Measurements from ENCODE around the gene RAI14.
"Not testable (repeated sequence)": the region's sequence is repeated elsewhere in the genome, so short reads cannot be mapped to it uniquely, and the experiment has no call there.

Gene RAI14

DNA sequence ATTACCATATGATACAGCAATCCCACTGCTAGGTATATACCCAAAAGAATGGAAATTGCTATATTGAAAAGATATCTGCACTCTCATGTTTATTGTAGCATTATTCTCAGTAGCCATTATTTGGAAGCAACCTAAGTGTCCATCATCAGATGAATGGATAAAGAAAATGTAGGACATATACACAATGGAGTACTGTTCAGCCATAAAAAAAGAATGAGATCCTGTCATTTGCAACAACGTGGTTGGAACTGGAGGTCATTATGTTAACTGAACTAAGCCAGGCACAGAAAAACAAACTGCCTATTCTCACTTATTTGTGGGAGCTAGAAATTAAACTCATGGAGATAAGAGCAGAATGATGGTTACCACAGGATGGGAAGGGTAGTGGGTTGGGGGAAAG, 119.8 kb downstream of the RAI14 start:
- no peak for DNase-seq

DNA sequence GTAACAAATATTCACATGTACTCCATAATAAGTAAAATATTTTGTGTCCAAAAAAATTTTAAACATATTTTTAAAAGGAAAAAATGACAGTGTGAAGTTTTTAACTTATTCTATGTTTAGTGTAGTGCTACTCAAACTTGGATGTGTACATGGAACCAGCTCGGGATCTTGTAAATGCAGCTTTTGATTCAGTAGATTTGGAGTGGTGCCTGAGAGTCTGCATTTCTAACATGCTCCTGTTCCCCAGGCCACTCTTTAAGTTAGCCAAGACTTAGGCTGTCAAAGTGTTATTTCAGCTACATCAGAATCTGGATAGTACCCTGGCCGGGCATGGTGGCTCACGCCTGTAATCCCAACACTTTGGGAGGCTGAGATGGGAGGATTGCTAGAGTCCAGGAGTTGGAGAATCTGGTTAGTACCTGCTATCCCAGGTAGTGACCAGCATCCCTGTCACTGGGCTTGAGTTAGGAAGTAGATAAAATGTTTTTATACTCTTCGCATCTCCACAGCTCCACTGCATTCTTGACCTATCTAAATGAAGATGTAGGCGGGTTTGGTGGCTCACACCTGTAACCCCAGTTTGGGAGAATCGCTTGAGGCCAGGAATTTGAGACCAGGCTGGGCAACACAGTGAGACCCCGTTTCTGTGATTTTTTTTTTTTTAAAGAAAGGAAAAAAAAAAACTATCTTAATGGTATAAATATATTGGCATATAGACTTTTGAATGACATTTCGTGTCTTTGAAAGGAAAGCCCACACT, 122.1 kb downstream of the RAI14 start:
- no peak for DNase-seq

- DNase-seq = not testable (repeated sequence)
Observed at GRCh38 chr5:34783892-34784291, 127.8 kb downstream of the RAI14 start.

DNA sequence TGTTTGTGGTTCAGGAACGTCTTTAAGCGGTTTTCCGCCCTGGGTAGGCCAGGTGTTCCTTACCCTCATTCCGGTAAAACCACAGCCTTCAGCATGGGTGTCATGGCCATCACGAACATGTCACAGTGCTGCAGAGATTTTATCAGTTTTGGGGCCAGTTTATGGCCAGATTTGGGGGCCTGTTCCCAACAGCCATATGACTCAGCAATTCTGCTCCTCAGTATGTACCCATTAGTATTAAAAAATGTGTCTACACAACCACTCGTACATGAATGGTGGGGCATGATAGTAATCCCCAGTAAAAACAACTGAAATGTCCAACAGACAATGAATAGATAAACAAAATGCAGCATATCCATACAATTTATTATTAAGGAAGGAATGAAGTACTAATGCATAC, 130.9 kb downstream of the RAI14 start:
- no peak for DNase-seq

GRCh38 chr5:34789021-34789531, 132.9 kb downstream of the RAI14 start:
- DNase-seq = peak; percentile 21

GRCh38 chr5:34789639-34790038, 133.5 kb downstream of the RAI14 start:
- no peak for DNase-seq

DNA sequence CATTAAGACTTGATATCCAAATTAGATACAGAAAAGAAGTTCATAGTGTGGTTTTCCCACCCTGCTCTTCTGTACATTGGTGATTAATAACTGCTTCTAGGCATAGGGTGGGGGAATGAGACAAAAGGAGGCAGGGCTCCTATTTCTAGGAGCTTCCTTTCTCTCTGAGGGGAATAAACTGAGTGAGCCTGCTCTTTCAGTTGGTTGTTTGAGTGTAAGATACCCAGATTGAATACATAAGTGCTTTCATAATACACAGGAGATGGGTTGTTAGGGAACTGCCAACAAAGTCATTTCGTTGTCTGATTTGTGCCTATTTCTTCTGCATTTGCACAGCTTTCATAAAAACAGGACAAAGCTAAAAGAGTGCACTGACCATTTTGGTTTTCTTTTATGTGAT, 133.9 kb downstream of the RAI14 start:
- DNase-seq = no peak

DNA sequence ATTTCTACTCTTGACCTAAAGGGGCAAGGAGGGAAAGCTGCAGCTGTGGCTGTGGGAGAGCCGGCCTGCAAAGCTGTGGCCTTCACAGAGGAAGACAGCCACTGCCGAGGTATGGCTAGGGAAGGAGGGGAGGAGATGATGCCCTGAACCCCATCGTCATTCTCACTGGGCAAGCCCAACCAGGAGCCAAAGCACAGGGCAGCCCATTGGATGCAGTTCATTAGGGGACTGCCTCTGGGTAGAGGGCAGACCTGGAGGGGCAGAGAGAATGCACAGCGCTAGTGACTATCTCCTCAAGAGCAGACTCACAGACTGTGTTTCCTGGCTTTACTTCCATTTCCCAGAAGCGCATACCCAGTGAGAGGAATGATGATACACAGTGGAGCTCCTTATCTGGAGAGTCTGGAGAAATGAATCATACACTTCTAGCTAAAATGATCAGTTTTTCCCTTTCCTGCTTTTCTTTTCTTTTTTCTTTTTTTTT, 135.7 kb downstream of the RAI14 start:
- DNase-seq = no peak

DNA sequence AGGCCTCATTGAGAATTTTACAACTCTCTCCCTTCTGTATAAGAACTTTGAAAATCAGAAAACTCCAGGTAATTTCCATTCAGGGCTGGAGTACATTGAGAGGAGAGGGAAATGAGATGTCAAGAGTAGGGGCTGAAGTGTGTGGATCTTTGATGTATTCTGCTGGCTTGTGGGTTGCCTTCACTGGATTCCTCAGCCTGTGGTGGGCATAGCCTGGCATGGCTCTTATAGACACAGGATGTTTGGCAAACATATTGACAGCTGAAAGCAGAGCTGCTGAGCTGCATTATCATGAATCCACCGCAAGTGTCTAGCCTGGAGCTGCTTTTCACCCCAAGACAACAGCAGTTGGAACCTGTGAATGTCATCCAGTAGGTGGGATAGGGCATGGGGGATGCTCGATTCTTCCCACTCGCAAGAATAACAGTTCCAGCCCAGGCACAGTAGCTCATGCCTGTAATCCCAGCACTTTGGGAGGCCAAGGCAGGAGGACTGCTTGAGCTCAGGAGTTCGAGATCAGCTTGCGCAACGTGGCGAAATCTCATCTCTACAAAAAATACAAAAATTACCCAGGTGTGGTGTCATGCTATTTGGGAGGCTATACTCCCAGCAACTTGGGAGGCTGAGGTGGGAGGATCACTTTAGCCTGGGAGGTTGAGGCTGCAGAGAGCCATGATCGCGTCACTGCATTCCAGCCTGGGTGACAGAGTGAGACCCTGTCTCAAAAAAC, 146.9 kb downstream of the RAI14 start:
- no peak for DNase-seq

DNA sequence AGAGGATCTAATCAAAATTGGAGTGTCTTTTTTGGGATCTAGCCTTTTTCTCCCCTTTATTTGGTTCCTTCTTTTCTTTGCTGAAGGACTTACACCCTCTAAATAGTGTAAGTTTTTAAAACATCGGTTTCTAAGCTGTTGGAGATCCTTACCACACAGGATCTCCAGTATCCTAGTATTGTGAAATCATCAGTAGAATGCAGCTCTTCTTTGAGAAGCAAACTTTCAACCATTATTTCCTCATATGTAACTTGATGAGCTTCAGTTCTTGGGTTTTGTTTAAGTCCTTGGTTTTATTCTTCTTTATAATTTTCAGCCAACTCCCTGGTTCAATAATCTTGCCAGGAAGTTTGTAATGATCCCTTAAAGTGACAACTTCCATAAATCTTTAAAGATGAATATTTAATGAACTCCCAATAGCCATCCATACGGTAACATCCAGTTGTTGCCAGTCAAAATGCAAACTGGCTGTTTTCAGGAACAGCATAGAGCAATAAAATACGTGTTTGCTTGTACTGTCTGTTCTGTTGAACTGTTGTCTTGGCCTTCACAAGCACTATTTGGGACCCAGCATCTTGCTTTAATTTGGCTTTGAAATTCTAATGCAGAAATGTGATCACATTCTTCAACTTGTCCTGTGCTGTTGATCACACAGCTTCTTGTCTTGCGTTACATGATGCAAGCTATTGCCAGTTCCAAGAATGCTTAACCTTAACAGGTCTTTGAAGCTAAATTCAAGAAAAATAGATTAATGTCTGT, 148.0 kb downstream of the RAI14 start:
- DNase-seq = no peak

- no peak for DNase-seq
Observed at GRCh38 chr5:34804913-34805312, 148.8 kb downstream of the RAI14 start.

DNA sequence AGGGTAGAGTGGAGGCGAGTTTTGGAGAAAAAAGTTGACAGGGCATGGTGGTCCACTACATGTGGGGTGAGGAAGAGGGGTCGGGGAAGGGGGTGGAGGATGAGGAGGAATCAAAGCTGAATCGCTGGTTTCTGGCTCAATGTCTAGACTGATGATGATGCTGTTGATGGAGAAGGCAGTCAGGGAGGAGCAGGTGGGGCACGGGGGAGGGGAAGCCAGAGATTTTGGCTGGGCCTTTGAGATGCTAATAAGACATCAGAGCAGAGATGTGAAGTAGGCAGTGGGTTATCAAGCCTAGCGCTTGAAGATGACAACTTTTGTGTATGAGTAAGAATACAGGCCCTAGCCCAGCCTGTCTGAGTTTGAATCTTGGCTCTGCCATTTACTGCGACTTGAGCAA, 150.4 kb downstream of the RAI14 start:
- DNase-seq = no peak

DNA sequence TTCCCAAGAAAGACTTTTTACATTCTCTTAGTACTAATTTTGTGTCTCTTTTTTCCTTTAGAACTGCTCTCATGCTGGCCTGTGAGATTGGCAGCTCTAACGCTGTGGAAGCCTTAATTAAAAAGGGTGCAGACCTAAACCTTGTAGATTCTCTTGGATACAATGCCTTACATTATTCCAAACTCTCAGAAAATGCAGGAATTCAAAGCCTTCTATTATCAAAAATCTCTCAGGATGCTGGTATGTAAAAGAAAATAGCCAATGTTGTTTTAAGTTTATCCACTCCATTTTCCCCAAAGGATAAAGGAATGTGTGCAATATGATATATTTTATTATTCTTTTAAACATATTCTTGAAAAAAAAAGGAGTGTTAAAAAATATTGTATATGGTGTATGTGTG, 155.6 kb downstream of the RAI14 start:
- DNase-seq = no peak

DNA sequence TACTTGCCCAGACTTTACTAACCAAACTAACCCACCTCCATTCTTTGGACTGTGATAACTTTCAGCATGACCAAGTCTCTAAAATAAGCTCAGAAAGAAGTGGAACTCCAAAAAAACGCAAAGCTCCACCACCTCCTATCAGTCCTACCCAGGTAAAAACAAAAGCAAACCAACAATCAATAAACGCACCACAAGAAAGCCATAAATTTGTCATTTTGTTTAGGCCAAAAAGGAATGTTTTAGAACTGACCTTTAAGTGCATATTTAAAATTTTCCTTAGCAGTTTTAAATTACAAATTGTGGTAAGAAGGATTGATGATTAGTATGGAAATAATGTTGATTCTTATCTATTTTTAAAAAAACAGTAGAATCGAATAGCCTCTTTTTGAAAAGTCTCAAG, 157.4 kb downstream of the RAI14 start:
- no peak for DNase-seq

DNA sequence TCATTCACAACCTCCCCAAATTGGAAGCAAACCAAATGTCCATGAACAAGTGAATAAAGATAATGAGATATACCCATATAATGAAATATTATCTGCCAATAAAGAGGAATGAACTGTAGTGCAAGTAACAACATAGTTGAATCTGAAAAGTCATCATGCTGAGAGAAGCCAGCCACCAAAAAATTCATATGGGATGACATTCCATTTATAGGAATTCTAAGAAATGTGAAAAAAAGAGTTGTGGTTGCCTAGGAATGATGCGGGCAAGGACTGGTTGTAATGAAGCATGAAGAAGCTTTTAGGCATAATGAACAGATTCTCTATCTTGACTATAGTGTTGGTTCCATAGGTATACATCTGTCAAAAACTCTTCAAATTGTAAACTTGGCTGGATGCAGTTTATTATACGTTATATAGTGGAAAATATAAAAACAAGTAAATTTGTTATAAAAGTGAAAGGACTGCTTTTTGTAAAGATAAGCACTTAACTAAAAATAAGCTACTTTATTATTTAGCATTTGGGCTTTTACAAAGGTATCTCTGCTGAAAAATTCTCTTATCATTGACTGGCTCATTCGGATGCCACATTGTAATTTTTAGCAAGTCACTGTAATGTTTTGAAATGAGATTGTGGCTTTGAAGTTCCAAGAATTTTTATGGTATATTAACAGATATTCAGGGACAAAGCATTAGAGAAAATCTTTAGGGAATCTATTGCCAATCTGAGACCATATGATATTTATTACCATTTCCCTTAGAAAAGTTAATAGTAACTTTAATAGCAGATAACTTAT, 161.6 kb downstream of the RAI14 start:
- DNase-seq = no peak

- no peak for DNase-seq
Observed at GRCh38 chr5:34818717-34819116, 162.6 kb downstream of the RAI14 start.

DNA sequence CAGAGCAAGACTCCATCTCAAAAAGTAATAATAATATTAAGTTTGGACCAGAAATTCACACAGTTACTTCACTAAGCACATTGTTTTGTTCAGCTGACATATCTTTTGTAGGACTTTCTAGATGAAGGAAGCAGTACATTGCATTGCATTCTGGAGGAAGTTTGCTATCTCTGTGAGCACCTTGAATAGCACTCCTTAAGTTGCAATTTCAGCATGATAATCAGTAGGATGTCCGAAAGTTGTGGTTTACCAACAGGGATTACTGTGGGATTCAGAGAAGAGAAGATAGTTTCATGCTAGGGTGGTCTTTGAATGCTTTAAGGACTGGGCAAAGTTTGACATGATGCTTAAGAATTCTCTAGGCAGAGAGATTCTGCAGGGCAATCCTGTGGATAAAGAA, 164.5 kb downstream of the RAI14 start:
- no peak for DNase-seq

DNA sequence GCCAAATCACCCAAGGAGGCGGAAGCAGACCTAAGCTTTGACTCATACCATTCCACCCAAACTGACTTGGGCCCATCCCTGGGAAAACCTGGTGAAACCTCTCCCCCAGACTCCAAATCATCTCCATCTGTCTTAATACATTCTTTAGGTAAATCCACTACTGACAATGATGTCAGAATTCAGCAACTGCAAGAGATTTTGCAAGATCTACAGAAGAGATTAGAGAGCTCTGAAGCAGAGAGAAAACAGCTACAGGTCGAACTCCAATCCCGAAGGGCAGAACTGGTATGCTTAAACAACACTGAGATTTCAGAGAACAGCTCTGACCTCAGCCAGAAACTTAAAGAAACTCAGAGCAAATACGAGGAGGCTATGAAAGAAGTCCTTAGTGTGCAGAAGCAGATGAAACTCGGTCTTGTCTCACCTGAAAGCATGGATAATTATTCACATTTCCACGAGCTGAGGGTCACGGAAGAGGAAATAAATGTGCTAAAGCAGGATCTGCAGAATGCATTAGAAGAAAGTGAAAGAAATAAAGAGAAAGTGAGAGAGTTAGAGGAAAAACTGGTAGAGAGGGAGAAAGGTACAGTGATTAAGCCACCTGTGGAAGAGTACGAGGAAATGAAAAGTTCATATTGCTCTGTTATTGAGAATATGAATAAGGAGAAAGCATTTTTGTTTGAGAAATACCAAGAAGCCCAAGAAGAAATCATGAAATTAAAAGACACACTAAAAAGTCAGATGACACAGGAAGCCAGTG, 167.0 kb downstream of the RAI14 start:
- DNase-seq = no peak

DNA sequence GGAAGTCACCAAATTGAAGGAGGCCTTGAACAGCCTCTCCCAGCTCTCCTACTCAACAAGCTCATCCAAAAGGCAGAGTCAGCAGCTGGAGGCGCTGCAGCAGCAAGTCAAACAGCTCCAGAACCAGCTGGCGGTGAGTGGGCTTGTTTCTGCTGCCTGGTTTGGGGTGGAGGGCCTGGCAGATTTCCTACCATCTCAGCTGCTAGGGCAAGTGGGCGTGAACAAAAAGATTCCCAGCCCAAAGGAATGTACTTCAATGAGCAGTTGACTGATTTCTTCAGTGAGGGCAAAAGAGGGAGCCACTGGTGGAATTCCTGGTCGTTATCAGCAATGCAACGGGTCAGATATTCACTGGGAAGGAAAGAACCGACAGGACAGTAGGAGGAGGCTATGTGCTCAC, 170.2 kb downstream of the RAI14 start:
- DNase-seq = no peak

DNA sequence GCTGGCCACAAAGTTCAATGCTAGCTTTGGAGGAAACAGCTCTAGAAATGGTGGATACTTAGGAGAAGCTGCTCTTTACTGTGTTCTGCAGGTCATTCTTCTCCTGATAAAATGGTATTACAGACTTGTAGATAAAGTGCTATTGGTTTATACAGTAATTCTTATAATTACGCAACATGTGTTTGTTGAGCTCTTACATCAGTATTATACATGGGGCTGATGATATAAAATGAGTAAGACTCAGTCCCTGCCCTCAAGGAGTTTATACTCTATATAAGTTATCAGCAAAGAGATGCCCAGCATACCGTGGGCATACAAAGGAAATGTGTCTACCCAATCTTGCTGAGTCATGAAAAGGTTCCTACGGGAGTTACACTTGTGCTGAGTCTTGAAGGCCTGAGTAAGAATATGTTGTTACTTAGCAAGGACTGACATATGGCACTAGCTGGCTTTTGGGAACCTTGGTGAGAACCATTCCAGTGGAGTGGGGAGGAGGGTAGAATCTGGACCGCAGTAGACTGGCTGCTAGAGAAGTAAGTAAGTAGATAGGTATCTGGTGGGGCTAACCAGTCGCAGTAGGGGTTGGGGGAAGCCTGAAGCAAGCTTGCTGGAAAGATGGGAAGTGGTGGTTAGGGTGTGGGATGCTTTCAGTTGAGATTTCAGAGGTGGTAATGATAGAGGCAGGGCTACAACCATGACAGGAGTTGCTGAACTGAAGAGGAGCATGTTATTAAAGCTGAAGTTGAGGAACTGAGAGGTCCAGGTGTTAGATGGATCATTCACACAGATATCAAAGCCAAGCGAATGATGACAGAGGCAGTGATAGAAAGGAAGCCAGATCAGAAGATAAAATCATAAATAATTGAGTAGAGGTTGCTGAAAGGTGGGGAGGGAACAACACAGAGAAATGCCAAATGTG, 171.7 kb downstream of the RAI14 start:
- no peak for DNase-seq

- DNase-seq = not testable (repeated sequence)
Observed at GRCh38 chr5:34830827-34831226, 174.7 kb downstream of the RAI14 start.

All from DMS 273 treated with DMSO at 0.1 percent for 48 hours (cell line).